ENCODE measurements around the gene GPC6. TPM values are rescaled to one million over a fixed set of nuclear protein-coding genes. Genes with fewer than 3 reads are reported as not detected.

The GPC6 gene
- total and polyA plus RNA-seq, 2 experiments from 2014 or later, result 14.4 to 20.8 TPM

DNA sequence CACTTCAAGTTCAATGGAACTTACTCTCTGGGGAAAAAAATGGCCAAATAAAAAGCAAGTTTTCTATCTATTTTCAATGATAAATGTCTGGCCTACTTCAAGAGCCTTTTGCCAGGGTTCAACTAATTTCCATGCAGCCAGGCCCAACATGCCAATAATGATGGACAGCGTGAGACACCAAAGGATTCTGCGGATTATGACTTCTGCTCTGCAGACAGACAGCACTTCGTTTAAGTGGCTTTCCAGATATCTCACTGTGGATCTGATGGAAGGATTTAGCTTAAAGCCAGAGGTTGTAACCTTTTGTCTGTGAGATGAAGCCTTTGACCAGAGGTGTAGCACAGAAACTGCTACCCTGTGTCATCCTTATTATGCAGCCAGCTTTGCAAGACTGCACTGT, 638.6 kb downstream of the GPC6 start:
- Histone ChIP-seq H2AFZ (no peak overlapping the region), H3K27ac (no peak overlapping the region), H4K20me1 (ENCODE audit: insufficient read depth) (no peaks in the 10 kb centered on the region), H3K9me3 (ENCODE audit: low read depth) (no peaks in the 10 kb centered on the region), H3K4me3 (no peak overlapping the region), H3K9ac (no peak overlapping the region), H3K79me2 (ENCODE audit: insufficient read depth) (no peaks in the 10 kb centered on the region), H3K9me2 (ENCODE audit: insufficient read depth) (no peaks in the 10 kb centered on the region), H3K4me1 (ENCODE audit: insufficient read depth) (peaks cover 49% of the 10 kb centered on the region), H3K4me2 (ENCODE audit: unreplicated experiment) (no peak overlapping the region), H3K27me3 (replicated peaks; ENCODE audit: insufficient read depth) (no peaks in the 10 kb centered on the region), H3K36me3 (ENCODE audit: low read depth) (no peaks in the 10 kb centered on the region), H3F3A (ENCODE audit: insufficient read depth) (peaks cover 52% of the 10 kb centered on the region)
- no peak for DNase-seq
- in situ Hi-C loops (cut with MboI), result no loop called here
- no peak for TF ChIP-seq EZH2phosphoT487 (IDR thresholded peaks at IDR 0.05; ENCODE audit: insufficient read depth, low read depth)
- no peak for TF ChIP-seq EZH2 (IDR thresholded peaks at IDR 0.05; ENCODE audit: insufficient read depth, poor library complexity, severe bottlenecking)
- 83% methylated on average over 3 of the region's 3 CpGs for WGBS, 2 experiments (ENCODE audit: low coverage in 1 of 2, low lambda C conversion rate in 2 of 2, missing lambda C conversion rate in 2 of 2)

DNA sequence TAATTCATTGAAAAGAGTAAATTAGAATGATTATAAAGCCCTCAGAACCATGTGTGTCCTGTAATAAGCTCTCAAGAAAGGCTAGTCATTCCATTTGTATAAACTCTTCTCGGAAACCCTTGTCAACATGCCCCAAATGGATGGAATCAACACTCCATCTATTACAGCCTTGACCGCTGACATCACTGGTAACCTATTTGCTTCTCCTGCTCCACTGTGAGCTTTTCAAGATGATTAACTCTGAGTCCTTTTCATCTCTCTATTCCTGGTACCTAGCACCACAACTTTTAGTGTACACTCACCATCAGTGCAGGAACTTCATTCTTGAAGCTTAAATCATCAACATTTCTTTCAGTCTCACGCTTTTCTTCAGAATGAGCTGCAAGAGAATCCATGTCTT, 640.9 kb downstream of the GPC6 start:
- Histone ChIP-seq H3K27ac (peak overlapping the region; percentile 63), H3K79me2 (ENCODE audit: insufficient read depth) (no peaks in the 10 kb centered on the region), H3K27me3 (replicated peaks; ENCODE audit: insufficient read depth) (no peaks in the 10 kb centered on the region), H2AFZ (no peak overlapping the region), H3F3A (ENCODE audit: insufficient read depth) (peaks cover 30% of the 10 kb centered on the region), H3K9ac (no peak overlapping the region), H3K9me3 (ENCODE audit: low read depth) (no peaks in the 10 kb centered on the region), H3K4me1 (ENCODE audit: insufficient read depth) (peaks cover 27% of the 10 kb centered on the region), H3K4me3 (no peak overlapping the region), H4K20me1 (ENCODE audit: insufficient read depth) (no peaks in the 10 kb centered on the region), H3K36me3 (ENCODE audit: low read depth) (no peaks in the 10 kb centered on the region), H3K4me2 (ENCODE audit: unreplicated experiment) (peak overlapping the region; percentile 59), H3K9me2 (ENCODE audit: insufficient read depth) (no peaks in the 10 kb centered on the region)
- TF ChIP-seq EZH2 (IDR thresholded peaks at IDR 0.05; ENCODE audit: insufficient read depth, poor library complexity, severe bottlenecking) (no peak), EZH2phosphoT487 (IDR thresholded peaks at IDR 0.05; ENCODE audit: insufficient read depth, low read depth) (0 out of 2 replicates have a peak, but pooled peaks have one; percentile 55)
- peak; percentile 82 for DNase-seq
- in situ Hi-C loops (cut with MboI), result no loop called here
- 7 to 10% methylated on average over 3 of the region's 3 CpGs for WGBS, 2 experiments (ENCODE audit: low coverage in 1 of 2, low lambda C conversion rate in 2 of 2, missing lambda C conversion rate in 2 of 2)

DNA sequence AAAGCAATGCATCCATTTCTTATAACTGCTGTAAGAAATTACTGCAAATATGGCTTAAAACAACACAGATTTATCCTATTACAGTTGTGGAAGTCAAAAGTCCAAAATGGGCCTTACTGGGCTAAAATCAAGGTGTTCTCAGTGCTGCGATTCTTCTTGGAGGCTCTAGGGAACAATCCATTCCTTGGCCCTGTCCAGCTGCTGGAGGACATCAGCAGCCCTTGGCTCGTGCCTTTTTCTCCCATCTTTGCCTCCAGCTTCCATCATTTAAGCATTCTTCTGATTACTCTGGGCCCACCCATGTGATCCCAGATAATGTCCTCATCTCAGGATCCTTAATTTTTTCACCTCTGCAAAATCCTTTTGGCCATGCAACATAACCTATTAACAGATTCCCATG, 645.8 kb downstream of the GPC6 start:
- Histone ChIP-seq H3K4me1 (ENCODE audit: insufficient read depth) (peaks cover 16% of the 10 kb centered on the region), H2AFZ (no peak overlapping the region), H3K4me2 (ENCODE audit: unreplicated experiment) (no peak overlapping the region), H4K20me1 (ENCODE audit: insufficient read depth) (no peaks in the 10 kb centered on the region), H3K79me2 (ENCODE audit: insufficient read depth) (no peaks in the 10 kb centered on the region), H3K36me3 (ENCODE audit: low read depth) (no peaks in the 10 kb centered on the region), H3K4me3 (no peak overlapping the region), H3K9me3 (ENCODE audit: low read depth) (no peaks in the 10 kb centered on the region), H3K27ac (no peak overlapping the region), H3K9me2 (ENCODE audit: insufficient read depth) (no peaks in the 10 kb centered on the region), H3F3A (ENCODE audit: insufficient read depth) (peaks cover 7% of the 10 kb centered on the region; the same call in 1 of the 2 replicates), H3K27me3 (replicated peaks; ENCODE audit: insufficient read depth) (no peaks in the 10 kb centered on the region), H3K9ac (no peak overlapping the region)
- TF ChIP-seq EZH2phosphoT487 (IDR thresholded peaks at IDR 0.05; ENCODE audit: insufficient read depth, low read depth) (no peak), EZH2 (IDR thresholded peaks at IDR 0.05; ENCODE audit: insufficient read depth, poor library complexity, severe bottlenecking) (no peak)
- in situ Hi-C loops (cut with MboI), result no loop called here
- 74 to 75% methylated on average over 2 of the region's 2 CpGs for WGBS, 2 experiments (ENCODE audit: low coverage in 1 of 2, low lambda C conversion rate in 2 of 2, missing lambda C conversion rate in 2 of 2)
- DNase-seq, result no peak

DNA sequence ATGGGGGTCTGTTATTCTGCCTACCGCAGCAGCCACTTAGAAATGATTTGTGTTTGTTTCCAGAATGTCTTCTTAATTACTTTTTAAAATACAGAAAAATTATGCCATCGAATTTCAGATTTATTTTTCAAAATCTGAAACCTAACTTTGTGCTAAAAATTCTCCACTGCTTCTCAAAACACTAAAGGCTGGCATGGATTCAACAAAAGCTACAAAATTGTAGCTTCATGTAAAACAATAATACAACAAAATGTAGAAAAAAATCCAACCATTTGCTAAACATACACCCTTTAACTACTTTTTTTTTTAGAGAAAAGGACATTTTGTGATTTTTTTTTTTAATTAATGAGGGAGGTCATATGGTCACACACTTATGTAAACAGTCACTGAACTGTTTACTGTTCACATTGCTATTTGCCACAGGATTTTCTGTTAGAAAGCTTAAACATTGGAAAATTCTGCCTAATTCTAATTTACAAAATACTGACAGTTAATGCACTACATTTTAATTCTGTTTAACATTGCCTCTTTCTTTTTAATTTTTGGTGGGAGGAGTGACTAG, 646.3 kb downstream of the GPC6 start:
- peaks cover 3% of the 10 kb centered on the region; the same call in 1 of the 2 replicates for H3F3A ChIP-seq (ENCODE audit: insufficient read depth)
- H4K20me1 ChIP-seq (ENCODE audit: insufficient read depth), result no peaks in the 10 kb centered on the region
- WGBS, 2 experiments (ENCODE audit: low coverage in 1 of 2, low lambda C conversion rate in 2 of 2, missing lambda C conversion rate in 2 of 2), result 58 to 60% methylated on average over 2 of the region's 2 CpGs
- in situ Hi-C loops (cut with MboI), result no loop called here
- H3K36me3 ChIP-seq (ENCODE audit: low read depth), result no peaks in the 10 kb centered on the region
- H3K9ac ChIP-seq, result no peak overlapping the region
- H3K4me1 ChIP-seq (ENCODE audit: insufficient read depth), result peaks cover 12% of the 10 kb centered on the region
- H2AFZ ChIP-seq, result no peak overlapping the region
- no peaks in the 10 kb centered on the region for H3K79me2 ChIP-seq (ENCODE audit: insufficient read depth)
- H3K4me3 ChIP-seq, result no peak overlapping the region
- no peak for DNase-seq
- H3K9me3 ChIP-seq (ENCODE audit: low read depth), result no peaks in the 10 kb centered on the region
- no peak overlapping the region for H3K27ac ChIP-seq
- H3K27me3 ChIP-seq (replicated peaks; ENCODE audit: insufficient read depth), result no peaks in the 10 kb centered on the region
- no peak overlapping the region for H3K4me2 ChIP-seq (ENCODE audit: unreplicated experiment)
- TF ChIP-seq EZH2 (IDR thresholded peaks at IDR 0.05; ENCODE audit: insufficient read depth, poor library complexity, severe bottlenecking) (no peak), EZH2phosphoT487 (IDR thresholded peaks at IDR 0.05; ENCODE audit: insufficient read depth, low read depth) (no peak)
- H3K9me2 ChIP-seq (ENCODE audit: insufficient read depth), result no peaks in the 10 kb centered on the region

All from GM23248 (cell line).